GM12891 (cell line): ENCODE measurements around the gene CNKSR2. TPM values are rescaled to one million over a fixed set of nuclear protein-coding genes. Genes with fewer than 3 reads are reported as not detected.

Source experiments
- DNase-seq: peaks from one replicate; pipeline ENCODE4 v3.0.0; 2011; ENCODE audit warnings: low spot score; ENCODE audit not compliant: insufficient read length
- FAIRE-seq: peaks from 2 replicates; lab custom pipeline; 2011; peaks lifted over from hg19 to GRCh38; lab: Jason Lieb, UNC
- PAX5 ChIP-seq: IDR thresholded peaks from 2 replicates; pipeline ENCODE4 v1.6.1; 2011; ENCODE audit warnings: low read length, moderate library complexity, mild to moderate bottlenecking; ENCODE audit not compliant: insufficient read depth, severe bottlenecking
- POLR2A ChIP-seq: IDR thresholded peaks from 2 replicates; pipeline ENCODE4 v1.6.1; 2011; ENCODE audit warnings: low read depth, low read length, control low read depth
- POLR2AphosphoS5 ChIP-seq: IDR thresholded peaks from 2 replicates; pipeline ENCODE4 v1.6.1; 2011; ENCODE audit warnings: low read depth, low read length, control low read depth
- POU2F2 ChIP-seq: IDR thresholded peaks from 2 replicates; pipeline ENCODE4 v1.6.1; 2011; ENCODE audit warnings: low read depth, mild to moderate bottlenecking, control low read depth, low read length, moderate library complexity
- SPI1 ChIP-seq: IDR thresholded peaks from 2 replicates; pipeline ENCODE4 v1.6.1; 2011; ENCODE audit warnings: low read depth, low read length, control low read depth
- TAF1 ChIP-seq: IDR thresholded peaks from 2 replicates; pipeline ENCODE4 v1.6.1; 2011; ENCODE audit warnings: low read depth, low read length, control low read depth
- polyA plus RNA-seq: library from polyadenylated mRNA; unstranded; fragments of >200 nt; gene quantifications from one replicate; pipeline ENCODE4 v1.2.1, GENCODE V29; 2012; ENCODE audit warnings: low read depth, missing spikeins, inconsistent platforms; ENCODE audit not compliant: missing spikeins

Gene CNKSR2
- polyA plus RNA-seq = 0.36 TPM

- peak; percentile 96 for FAIRE-seq
- peak; percentile 45 for DNase-seq
Measured at GRCh38 chrX:21374163-21374993, at the start of gene CNKSR2. TSS of gene CNKSR2 (plus strand) at chrX:21374418. CDS start at chrX:21374898, 480 bp downstream.

GRCh38 chrX:21354725-21355124 is 19.5 kb upstream of the CNKSR2 start:
- FAIRE-seq (no peak), DNase-seq (no peak)
- TF ChIP-seq POLR2AphosphoS5 (no peak), TAF1 (no peak), POLR2A (no peak), POU2F2 (no peak), PAX5 (no peak), SPI1 (no peak)

More at GRCh38 chrX:21374163-21374993, at the start of gene CNKSR2:
- TF ChIP-seq POLR2AphosphoS5 = no peak
- no peak; the same call in 1 of the 2 replicates for TF ChIP-seq POLR2A
- no peak for TF ChIP-seq SPI1
- TF ChIP-seq TAF1 = no peak
- no peak for TF ChIP-seq PAX5
- no peak for TF ChIP-seq POU2F2

- DNase-seq = no peak
- no peak for TF ChIP-seq SPI1
- TF ChIP-seq PAX5 = no peak
- no peak for TF ChIP-seq TAF1
- no peak for TF ChIP-seq POLR2A
- TF ChIP-seq POU2F2 = no peak
- no peak for TF ChIP-seq POLR2AphosphoS5
- FAIRE-seq = no peak
Measured at GRCh38 chrX:21355831-21356230, 18.4 kb upstream of the CNKSR2 start.

GRCh38 chrX:21369613-21370012 is 4.6 kb upstream of the CNKSR2 start:
- no peak for FAIRE-seq
- no peak for DNase-seq
- TF ChIP-seq TAF1 = no peak
- TF ChIP-seq POLR2A = no peak
- TF ChIP-seq SPI1 = no peak
- no peak for TF ChIP-seq PAX5
- no peak for TF ChIP-seq POLR2AphosphoS5
- TF ChIP-seq POU2F2 = no peak

GRCh38 chrX:21373001-21373400 is 1.2 kb upstream of the CNKSR2 start:
- DNase-seq (no peak), FAIRE-seq (peak; percentile 83)
- TF ChIP-seq PAX5 (no peak), TAF1 (no peak), SPI1 (no peak), POLR2AphosphoS5 (no peak), POU2F2 (no peak), POLR2A (no peak)

- FAIRE-seq = no peak
- no peak for DNase-seq
- TF ChIP-seq TAF1 (no peak), SPI1 (no peak), POLR2A (no peak), POU2F2 (no peak), PAX5 (no peak), POLR2AphosphoS5 (no peak)
Measured at GRCh38 chrX:21373637-21374162, 518 bp upstream of the CNKSR2 start.

GRCh38 chrX:21374994-21375707 is 933 bp downstream of the CNKSR2 start:
- TF ChIP-seq POLR2AphosphoS5 (no peak), SPI1 (no peak), PAX5 (no peak), TAF1 (no peak), POU2F2 (no peak), POLR2A (no peak)
- FAIRE-seq = no peak
- no peak for DNase-seq

GRCh38 chrX:21375708-21376009 is 1.4 kb downstream of the CNKSR2 start:
- no peak for FAIRE-seq
- DNase-seq = no peak
- TF ChIP-seq POLR2AphosphoS5 (no peak), SPI1 (no peak), POLR2A (no peak), PAX5 (no peak), TAF1 (no peak), POU2F2 (no peak)

- TF ChIP-seq POLR2A = no peak
- TF ChIP-seq PAX5 = no peak
- no peak for TF ChIP-seq TAF1
- DNase-seq (no peak), FAIRE-seq (peak; percentile 26)
Measured at GRCh38 chrX:21376636-21377035, 2.4 kb downstream of the CNKSR2 start.

GRCh38 chrX:21379991-21380390 is 5.8 kb downstream of the CNKSR2 start:
- TF ChIP-seq PAX5 (no peak), POLR2A (no peak), SPI1 (no peak), POLR2AphosphoS5 (no peak), TAF1 (no peak), POU2F2 (no peak)
- FAIRE-seq = no peak
- DNase-seq = no peak
